ENCODE measurements around the gene MRPL39.

The MRPL39 gene

DNA sequence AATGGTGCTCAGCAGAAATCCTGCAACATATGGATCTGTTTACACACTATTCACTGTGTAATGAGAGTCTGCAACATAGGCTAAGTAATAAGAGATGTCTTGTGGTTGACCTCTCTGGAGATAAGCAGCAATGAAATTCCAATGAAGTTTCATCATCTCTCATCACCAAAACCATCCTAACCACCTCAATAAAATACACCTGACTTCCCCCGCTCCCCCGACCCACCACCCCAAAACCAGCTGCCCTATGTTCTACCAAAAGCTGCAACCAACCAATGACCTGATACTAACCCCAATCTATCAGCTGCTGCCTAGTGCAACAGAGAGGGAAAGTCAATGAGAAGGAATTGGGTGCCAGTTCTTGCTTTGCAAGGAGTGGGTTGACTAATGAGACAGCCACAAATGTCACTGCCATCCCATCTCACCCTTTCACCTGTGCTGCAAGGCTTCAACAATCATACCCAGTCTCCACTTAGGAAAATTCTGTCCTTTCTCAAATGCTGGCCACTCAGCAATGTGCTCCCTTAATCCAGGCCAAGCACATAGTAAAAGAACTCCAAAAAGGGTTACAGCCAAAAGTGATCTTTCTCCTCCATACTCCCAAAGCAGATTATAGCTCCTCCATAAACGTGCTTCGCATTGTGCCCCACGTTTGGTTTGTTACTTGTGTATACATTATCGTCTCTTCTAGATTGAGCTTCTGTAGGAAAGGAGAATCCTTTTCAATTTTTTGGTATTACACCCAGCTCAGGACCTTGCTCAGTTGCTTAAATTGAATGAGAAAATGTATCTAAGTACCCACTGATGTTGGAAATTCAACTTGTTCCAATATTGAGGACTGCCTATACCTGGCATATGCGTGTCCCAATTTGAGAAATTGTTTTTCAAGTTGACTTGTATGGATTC is 29.0 kb downstream of the MRPL39 start:
- TF ChIP-seq, protein P1, sequence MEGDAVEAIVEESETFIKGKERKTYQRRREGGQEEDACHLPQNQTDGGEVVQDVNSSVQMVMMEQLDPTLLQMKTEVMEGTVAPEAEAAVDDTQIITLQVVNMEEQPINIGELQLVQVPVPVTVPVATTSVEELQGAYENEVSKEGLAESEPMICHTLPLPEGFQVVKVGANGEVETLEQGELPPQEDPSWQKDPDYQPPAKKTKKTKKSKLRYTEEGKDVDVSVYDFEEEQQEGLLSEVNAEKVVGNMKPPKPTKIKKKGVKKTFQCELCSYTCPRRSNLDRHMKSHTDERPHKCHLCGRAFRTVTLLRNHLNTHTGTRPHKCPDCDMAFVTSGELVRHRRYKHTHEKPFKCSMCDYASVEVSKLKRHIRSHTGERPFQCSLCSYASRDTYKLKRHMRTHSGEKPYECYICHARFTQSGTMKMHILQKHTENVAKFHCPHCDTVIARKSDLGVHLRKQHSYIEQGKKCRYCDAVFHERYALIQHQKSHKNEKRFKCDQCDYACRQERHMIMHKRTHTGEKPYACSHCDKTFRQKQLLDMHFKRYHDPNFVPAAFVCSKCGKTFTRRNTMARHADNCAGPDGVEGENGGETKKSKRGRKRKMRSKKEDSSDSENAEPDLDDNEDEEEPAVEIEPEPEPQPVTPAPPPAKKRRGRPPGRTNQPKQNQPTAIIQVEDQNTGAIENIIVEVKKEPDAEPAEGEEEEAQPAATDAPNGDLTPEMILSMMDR (IDR thresholded peaks at IDR 0.05; ENCODE audit: insufficient read depth, missing control alignments): no peak
- DNase-seq (ENCODE audit: insufficient read length, low spot score) (no peak), FAIRE-seq (no peak)

GRCh38 chr21:25577424-25578055 is 29.7 kb downstream of the MRPL39 start:
- TF ChIP-seq, protein P1 (IDR thresholded peaks at IDR 0.05; ENCODE audit: insufficient read depth, missing control alignments): no peak
- DNase-seq (ENCODE audit: insufficient read length, low spot score): no peak
- no peak for FAIRE-seq

- TF ChIP-seq, protein P1 (IDR thresholded peaks at IDR 0.05; ENCODE audit: insufficient read depth, missing control alignments): no peak
- DNase-seq (ENCODE audit: insufficient read length, low spot score) (no peak), FAIRE-seq (no peak)
Measured at GRCh38 chr21:25573409-25574206, 33.7 kb downstream of the MRPL39 start.

GRCh38 chr21:25572861-25573310 is 34.4 kb downstream of the MRPL39 start:
- FAIRE-seq: no peak
- no peak for DNase-seq (ENCODE audit: insufficient read length, low spot score)
- TF ChIP-seq, protein P1 (IDR thresholded peaks at IDR 0.05; ENCODE audit: insufficient read depth, missing control alignments): no peak

DNA sequence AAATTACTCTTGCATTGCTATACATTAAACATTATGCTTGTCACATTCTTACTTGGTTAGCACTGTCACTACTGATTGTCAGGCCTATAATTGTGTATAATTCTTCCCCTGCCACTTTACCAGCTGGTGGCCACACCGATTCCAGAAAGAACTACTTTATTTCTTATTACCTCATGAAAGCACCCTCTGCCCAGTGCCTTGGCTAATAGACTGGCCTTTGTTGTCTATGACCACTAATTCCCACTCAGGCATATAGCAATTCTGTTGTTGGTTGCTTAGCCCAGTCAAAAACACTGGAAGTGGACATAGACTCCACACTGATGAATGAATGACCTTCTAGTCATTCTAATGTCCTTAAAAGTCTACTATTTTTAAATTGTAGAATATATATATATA is 35.6 kb downstream of the MRPL39 start:
- DNase-seq (ENCODE audit: insufficient read length, low spot score) (no peak), FAIRE-seq (no peak)
- TF ChIP-seq, protein P1 (IDR thresholded peaks at IDR 0.05; ENCODE audit: insufficient read depth, missing control alignments): no peak

GRCh38 chr21:25569711-25570110 is 37.6 kb downstream of the MRPL39 start:
- FAIRE-seq (no peak), DNase-seq (ENCODE audit: insufficient read length, low spot score) (no peak)
- TF ChIP-seq, protein P1 (IDR thresholded peaks at IDR 0.05; ENCODE audit: insufficient read depth, missing control alignments): no peak
